Activated T-cell treated with anti-CD3 and anti-CD28 coated beads for 48 hours (primary cell): ENCODE results near the gene KASH5.

ENCODE experiments used
- DNase-seq: peaks from one replicate; pipeline ENCODE4 v3.0.0-alpha.2; 2020; ENCODE audit warnings: low read depth

KASH5 gene

DNA sequence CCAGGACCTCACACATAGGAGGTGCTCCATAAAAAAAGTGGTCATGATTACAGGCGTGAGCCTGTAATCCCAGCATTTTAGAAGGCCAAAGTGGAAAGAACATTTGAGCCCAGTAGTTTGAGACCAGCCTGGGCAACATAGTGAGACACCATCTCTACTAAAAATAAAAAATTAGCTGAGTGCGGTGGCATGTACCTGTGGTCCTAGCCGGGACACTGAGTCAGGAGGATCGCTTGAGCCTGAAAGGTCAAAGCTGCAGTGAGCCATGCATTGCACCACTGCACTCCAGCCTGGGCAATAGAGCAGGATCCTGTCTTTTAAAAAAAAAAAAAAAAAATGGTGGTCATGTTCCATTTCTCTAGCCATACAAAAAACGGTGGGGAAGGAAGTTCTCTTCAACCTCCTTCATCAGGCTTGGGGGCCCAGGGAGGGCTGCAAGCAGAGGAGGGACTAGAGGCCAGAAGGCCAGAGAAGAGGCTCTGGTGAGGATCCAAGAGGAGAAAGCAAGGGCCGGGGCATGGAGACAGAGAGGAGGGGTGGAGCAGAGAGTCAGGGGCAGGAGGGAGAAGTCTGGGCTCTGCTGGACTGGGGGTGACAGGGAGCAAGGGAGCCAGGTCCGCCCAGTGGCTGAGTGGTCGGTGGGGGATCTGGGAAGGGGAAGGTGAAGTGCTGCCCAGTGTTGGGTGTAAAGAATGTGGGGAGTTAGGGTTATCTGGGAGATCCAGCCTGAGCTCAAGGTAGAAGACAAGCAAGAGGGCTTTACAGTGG is 8.9 kb downstream of the KASH5 start:
- no peak for DNase-seq

DNA sequence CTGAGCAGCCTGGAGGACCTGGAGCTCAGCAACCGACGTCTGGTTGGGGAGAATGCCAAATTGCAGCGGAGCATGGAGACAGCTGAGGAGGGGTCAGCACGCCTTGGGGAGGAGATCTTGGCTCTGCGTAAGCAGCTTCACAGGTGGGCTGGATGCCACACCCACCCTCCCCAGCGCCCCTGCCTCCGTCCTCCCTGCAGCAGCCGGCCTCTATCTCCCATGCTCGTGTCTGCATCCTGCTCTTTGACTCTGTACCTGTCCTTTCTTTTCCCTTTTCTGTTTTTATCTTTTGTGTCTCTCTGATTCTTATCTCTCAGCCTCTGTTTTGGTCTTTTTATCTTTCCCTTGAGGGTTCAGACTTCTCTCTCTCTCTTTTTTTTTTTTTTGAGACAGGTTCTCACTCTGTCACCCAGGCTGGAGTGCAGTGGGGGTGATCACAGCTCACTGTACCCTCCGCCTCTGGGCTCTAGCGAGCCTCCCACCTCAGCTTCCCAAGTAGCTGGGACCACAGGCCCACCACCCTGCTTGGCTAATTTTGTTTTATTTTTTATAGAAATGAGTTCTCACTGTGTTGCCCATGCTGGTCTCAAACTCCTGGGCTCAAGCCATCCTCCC is 10.1 kb downstream of the KASH5 start:
- DNase-seq = no peak

DNA sequence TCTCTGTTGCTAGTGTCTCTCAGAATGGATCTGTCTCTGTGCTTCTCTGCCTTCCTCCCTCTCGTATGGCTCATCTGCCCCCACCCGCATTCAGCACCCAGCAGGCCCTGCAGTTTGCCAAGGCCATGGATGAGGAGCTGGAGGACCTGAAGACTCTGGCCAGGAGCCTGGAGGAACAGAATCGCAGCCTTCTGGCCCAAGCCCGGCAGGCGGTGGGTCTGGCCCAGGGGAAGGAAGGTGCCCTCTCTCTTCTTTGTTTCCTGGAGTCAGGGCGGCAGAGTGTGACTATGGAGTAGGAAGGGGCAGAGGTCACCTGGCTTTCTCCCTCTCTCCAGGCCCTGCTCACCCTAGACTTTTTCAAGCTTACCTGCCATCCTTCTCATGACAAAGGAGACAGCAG is 10.9 kb downstream of the KASH5 start:
- no peak for DNase-seq

DNA sequence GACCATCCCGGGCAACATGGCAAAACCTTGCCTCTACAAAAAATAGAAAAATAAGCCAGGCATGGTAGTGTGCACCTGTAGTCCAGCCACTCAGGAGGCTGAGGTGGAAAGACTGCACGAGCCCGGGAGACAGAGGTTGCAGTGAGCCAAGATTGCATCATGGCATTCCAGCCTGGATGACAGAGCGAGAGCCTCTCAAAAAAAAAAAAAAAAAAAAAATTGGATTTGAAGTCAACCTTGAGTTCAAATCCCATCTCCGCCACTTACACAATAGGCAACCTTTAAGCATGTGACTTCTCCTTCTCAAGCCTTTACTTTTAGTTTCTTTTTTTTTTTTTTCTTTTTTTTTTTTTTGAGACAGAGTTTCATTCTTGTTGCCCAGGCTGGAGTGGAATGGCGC is 12.0 kb downstream of the KASH5 start:
- no peak for DNase-seq

DNA sequence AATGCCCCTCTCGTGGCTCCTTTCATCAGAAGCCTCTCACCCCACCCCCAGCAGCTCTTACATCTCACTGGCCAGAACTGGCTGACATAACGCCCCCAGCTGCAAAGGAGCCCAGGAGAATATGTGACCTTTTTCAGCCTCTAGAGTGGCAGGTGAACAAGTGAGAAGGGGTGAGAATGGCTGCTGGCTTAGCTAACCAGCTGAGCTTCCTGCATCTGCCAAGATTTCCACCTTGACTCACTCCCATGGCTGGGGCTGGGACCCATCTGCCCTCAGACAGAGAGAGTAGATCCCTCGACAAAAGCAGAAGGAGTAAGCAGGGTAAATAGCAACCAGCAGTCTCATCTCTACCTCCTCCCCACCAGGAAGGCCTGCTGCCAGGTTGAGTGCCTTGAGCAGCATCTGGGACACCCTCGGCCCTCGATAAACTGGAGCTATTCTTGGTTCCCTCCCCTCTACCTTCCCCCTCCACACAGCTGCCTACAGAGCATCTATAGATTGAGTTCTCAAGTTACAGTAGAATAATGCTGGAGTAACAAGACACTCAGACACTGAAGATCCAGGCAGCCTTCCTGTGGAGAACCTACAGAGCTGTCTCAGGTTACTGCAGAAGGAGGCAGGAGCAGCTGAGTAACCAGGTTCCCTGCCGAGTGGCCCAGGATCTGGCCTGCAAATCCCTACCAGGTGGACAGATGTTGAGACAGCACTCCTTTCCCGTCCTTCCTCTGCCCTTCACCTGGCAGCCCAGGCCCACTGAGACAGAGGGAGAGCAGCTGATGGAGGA is 15.5 kb downstream of the KASH5 start:
- DNase-seq = no peak

DNA sequence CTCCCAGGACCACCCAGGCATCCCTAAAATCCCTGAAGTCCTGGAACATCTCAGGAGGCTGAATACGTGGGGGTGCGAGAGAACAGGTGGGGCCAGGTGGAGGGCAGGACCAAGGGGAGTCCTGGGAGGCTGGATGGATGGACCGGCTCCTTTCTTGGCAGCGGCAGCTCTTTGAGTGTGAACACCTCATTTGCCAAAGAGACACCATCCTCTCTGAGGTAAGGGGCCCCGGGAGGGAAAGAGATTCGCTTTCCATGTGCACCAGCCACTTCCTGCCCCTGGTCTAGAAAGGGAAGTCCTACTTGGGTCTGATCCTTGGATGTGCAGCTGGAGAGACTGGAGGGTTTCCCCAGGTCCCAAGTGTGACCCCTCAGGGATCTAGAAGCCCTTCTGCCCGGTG is 19.0 kb downstream of the KASH5 start:
- no peak for DNase-seq

DNA sequence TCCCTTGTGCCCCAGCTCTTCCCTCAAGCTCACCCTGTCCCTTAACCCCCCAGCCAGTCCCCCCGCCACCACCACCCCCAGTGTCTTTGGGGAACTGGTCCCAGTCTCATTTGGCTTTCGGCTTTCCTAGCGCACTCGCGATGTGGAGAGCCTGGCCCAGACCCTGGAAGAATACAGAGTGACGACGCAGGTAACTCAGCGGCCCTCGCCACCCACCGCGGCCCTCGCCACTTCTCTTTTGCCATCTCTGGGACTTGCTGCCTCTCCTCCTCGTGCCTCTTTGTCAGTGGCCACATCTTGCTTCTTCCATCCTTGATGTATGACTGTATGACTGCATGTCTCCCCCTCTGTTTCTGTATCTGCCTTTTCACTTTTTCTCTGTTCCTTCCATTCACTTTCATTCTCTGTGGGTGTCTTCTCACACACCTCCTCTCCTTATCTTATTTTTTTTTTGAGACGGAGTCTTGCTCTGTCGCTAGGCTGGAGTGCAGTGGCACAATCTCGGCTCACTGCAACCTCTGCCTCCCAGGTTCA is 19.5 kb downstream of the KASH5 start:
- DNase-seq = no peak

DNA sequence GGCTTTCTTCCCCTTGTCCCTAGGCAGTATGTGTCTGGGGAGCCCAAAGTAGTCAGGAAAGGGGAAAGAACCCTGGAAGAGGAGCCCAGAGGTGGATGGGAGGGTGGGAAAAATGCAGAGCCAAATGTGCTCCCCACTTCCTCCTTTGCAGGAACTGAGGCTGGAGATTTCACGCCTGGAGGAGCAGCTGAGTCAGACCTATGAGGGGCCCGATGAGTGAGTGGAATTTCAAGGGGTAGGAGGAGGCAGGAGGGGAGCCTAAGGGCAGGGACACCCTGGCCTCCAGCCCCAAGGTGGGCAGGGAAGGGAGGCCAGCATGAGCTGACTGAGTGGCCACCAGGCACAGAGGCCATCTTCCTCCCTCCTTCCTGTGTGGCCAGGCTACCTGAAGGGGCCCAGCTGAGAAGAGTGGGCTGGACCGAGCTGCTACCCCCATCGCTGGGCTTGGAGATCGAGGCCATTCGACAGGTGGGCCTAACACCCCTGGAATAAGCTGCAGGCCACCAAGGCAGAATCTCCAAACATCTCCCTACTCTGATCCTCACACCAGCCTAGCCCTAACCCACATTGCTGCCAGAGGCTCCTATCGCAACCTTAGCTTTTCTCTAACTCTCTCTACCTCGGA is 20.9 kb downstream of the KASH5 start:
- DNase-seq = no peak

DNA sequence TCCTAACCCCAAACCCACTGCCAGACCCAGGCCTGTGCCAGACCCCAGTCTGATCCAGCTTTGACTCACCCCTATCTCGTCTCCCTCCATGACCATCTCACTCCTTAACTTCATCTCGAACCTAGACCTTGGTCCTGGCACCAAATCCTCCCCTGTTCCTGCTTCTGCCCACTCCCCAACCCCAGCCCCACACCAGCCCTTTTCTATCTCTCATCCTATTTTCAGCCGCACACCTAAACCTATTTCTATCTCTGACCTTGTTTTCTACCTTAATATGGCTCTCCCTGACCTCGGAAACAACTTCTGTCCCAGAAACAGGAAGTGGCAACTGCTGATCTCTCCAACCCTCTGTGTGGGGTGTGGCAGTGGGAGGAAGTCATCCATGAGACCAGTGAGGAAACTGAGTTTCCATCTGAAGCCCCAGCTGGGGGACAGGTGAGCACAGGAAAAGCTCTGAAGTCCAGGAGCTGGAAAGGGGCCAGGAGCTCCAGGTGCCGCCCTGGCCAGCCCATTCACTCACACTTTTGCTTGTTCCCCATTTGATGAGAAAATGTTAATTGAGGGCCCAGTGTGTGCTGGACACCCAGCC is 21.5 kb downstream of the KASH5 start:
- DNase-seq = no peak

DNA sequence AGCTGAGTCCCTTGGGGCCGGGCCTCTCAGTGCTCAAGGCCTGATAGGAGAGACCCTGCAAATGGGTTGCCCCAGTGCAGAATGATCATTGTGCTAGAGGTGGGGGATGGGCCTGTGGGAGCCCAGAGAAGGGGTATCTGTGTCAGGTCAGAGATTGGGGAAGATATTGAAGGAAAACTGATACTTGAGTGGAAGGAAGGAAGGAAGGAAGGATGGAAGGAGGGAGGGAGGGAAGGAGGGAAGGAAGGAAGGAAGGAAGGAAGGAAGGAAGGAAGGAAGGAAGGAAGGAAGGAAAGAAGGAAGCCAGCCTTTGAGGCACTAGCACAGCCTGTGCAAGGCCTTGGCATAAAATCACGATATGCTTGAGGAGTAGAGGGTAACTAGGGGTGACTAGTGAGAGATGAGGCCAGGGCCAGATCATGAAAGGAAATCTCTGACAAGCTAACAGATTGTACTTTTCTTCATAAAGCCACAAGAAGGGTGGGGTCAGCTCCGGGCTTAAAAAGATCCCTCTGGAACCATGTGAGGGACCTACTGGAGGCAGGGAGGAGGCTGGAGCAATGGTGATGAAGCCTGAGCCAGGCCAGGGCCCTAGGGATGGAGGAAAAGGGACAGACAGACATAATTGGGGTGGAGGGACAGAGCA is 23.8 kb downstream of the KASH5 start:
- no peak for DNase-seq

DNA sequence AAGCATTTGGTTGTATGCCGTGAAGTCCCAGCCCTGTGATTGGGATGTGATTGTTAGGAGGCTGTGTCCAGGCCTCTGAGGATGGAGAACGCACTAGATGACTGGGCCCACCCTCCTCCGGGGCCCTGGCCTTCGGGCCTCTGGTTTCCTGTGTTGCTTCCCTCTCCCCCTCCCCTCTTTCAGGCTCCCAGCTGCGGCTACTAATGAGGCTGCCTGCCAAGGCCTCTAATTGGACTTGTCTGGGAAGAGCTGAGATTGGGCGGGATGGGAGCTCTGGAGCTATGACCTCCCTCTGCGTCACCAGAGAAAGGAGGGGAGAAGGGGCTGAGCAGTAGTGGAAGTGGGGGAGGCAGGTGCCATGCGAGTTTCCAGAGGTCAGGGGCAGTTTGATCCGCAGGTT is 25.3 kb downstream of the KASH5 start:
- no peak for DNase-seq

DNA sequence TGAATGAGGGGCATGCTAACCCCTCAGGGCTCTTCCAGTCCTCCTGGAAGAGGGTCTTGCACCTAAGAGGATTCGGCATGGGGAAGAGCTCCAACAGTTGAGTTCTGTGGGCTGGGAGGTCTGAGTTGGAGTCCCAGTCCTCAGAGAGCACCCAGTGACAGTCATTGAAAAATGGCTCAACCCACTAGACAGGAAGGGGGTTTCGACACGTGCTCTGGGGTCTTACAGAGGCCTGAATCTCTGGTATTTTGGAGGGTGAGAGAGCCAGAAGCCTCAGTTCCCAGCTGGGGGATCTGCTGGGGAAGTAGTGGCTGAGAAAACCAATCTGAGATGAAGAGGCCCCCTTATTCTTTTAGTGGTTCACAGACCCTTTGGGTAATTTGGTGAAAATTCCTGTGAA is 26.2 kb downstream of the KASH5 start:
- DNase-seq = no peak

DNA sequence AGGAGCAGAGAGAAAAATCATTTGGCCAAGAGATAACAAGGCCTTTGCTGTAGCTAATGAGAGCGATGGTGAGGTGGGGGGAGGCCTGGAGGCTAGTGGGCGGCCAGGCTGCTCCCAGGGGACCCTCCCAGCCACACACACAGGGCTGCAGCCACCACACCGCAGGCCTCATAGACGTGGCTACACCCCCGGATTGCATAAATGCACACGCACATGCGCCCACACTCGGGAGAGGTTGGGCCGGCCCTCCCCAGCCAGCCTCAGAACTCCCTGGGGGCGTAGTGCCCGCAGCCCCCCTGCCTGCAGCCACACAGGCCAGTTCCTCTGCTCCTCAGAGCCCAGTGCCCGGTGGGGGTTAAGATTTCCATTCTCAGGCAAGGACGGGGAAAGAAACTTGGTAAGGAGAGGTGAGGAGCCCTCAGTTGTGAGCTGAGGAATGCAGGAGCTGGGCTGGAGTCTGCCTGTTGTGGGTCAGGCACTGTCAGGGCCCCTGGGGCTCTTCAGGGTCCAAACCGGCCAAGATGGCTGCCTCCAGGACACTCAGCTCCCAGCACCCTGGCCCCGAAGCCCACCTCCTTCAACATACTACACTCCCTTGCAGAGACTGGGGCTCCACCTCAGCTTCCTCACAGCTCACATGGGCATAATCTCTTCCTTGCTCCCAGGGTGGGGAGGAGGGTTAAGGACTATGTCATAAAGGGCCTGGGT is 27.2 kb downstream of the KASH5 start:
- no peak for DNase-seq

DNA sequence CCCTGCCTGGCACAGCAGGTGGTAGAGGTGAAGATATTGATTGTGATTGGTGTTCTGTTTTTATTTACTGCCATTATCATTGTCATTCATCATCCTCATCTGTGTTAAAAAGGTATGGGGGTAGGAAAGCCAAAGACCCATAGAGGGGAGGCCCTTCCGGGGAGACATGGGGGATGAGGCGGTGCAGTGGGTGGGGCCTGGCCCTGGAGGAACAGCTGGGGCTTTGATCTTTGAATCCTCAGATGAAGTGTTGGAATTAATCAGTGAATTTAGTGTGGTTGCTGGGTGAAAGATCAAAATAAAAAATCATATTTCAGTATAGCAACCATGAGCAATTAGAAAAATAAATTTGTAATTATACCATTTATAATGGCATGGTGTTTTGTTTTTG is 27.8 kb downstream of the KASH5 start:
- no peak for DNase-seq

DNA sequence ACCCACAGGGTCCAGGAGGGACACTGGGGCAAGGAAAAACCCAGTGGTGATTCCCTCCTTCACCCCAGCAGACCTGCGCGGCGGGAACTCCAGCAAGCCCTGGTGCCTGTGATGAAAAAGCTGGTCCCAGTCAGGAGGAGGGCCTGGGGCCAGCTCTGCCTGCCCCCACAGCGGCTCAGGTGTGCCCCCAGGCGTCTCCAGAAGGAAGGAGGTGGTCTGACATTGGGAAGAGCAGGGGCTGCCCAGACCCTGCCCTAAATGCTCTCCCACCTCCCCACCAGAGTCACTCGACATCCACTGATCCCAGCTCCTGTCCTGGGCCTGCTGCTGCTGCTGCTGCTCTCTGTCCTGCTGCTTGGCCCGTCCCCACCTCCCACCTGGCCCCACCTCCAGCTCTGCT is 29.0 kb downstream of the KASH5 start:
- no peak for DNase-seq

DNA sequence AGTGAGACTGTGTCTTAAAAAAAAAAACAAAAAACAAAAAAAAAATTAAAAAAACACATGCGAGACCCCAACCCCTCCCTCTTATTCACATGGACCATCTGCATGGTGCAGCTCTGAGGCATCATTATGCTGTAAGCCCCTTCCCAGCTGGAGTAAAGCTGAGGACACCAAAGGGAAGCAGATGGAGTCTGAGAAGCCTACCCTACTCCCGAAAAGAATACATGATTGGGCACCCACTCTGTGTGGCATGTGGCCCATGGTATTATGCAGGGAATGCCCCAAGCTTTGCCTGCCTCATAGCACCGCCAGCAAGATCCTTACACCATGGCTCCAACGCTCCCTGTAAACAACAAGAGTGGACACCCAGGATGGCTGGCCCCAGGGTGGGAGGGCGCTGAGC is 30.5 kb downstream of the KASH5 start:
- no peak for DNase-seq

DNA sequence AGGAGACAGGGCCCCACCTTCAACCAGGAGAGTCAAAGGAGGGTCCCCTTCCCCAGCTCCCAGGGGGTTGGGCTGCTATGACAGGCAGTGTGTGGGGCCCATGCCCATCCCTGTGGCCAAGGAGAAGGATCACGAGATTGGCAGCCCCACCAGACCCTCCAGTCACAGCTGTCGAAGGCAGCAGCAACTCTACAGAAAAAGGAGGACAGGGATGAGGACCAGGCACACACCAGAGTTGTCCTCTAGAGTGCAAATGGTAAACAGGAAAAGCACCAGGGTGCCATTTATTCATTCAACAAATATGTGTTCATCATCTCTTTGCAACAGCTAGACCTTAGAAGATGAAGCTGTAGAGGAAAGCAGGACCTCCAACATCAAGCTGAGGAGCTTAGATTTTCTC is 31.1 kb downstream of the KASH5 start:
- no peak for DNase-seq

DNA sequence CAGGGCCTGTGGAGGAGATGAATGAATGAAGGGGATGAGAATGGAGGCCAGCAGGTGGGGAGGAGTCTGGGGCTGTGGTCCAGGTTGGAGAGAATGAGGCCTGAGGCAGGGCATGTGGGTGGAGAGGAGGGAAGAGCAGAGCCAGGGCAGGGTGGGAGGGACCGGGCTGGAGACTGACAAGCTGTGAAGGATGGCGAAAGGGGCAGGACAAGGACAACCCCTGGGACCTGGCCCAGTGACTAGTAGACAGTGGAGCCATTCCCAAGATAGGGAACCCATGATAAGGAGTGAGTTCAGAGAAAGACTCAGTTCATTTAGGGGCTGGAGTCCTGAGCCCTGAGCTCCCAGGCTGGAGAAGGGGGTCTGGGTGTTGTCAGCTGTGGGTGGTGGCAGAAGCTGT is 32.2 kb downstream of the KASH5 start:
- DNase-seq = no peak

DNA sequence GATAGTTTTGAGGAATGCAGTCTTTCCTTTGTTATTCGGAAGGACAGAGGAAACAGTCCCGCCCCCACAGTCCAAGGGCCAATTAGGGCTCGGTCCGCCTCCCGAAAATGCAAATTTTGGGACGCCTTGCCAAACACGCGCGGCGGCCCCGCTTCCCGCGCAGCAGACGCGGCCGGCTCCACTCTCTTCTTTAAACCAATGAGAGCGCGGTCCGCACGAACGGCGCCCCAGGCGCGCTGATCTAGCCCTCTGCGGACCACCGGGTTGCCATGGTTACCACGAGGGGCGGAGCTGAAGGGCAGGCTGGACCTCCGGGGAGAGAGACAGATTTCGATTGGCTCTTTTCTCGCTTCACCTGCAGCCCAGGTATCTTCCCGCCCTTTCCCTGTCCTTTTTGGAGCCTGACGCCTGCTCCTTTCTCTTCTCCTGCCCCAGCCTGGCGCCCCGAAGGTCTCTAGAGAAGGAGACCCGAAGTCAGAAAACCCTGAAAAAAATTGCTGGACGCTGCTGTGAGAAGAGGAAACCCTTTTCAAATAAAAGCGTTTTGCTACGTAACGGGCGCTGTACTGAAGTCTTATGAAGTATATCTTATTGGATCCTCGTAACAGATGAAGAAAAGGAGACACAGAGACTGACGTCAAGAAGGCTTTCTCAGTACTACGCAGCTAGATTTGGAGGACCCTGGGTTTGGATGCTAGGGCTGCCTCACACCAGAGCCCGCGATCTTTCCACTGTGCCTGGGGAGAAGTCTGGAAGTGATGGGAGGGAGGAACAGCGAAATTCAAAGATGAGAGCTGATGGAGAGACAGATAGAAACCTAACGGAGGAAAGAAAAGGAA is 33.2 kb downstream of the KASH5 start:
- peak; percentile 54 for DNase-seq

DNA sequence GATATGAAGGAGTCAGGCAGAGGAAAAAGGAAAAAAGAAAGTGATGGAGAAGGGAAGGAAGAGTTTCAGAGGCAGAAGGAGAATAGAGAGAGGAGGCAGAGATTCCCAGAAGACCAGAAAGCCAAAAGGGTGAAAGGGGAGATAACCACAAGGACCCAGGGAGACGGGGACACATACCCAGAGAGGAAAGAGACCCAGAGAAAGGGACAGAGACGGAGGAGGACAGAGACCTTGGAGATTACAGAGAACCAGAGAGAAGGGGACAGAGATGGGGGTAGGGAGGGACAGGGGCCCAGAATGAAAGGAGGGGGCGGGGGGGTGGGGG is 33.8 kb downstream of the KASH5 start:
- no peak for DNase-seq
